ENCODE data around the gene MCFD2. TPM values are rescaled to one million over a fixed set of nuclear protein-coding genes. Genes with fewer than 3 reads are reported as not detected.

MCFD2 gene
- total RNA-seq, 2 experiments from 2014 or later = 40.5 to 42.0 TPM

DNA sequence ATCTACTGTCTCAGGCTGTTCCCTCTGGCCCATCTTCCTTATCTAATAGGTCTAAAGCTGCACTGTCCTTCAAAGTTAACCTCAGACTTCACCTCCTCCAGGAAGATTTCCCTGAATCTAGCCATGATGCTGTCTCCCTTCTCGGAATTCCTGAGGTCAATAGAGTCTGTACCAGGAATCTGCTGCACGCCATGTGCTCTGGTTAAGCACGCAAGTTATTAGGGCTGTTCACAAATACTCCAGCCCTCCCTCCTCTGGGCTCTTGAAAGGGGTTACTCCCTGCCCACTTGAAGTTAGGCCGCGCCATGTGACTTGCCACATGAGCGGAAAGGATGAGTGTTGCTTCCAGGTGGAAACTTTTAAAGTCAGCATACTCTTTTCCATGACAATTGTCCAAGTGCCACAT is 43.6 kb downstream of the MCFD2 start:
- CTCF ChIA-PET = interaction anchor here (0.7 to 1.0 kb wide), 3 partner anchors 15 to 227 kb away, joined by 3 to 4 read pairs (median 3); no protein-coding TSS in a partner anchor
- POLR2A ChIA-PET = no interaction called here
- no peak overlapping the region for H3K4me3 Mint-ChIP-seq
- H3K27ac Mint-ChIP-seq = no peak overlapping the region
- intact Hi-C loops (cut with DNase I, micrococcal nuclease) = no loop called here
- peak; percentile 22 for DNase-seq
- H3K27me3 Mint-ChIP-seq = peaks cover 9% of the 10 kb centered on the region
- H3K4me1 Mint-ChIP-seq = peaks cover 5% of the 10 kb centered on the region
- no peak for ATAC-seq
- H3K9me3 Mint-ChIP-seq (ENCODE audit: low read depth) = no peaks in the 10 kb centered on the region
- H3K36me3 Mint-ChIP-seq (ENCODE audit: low read depth) = no peaks in the 10 kb centered on the region

GRCh38 chr2:46870051-46870839 is 45.4 kb downstream of the MCFD2 start:
- Mint-ChIP-seq H3K4me1 (peaks cover 5% of the 10 kb centered on the region), H3K27me3 (peaks cover 7% of the 10 kb centered on the region), H3K4me3 (no peak overlapping the region), H3K9me3 (ENCODE audit: low read depth) (no peaks in the 10 kb centered on the region), H3K36me3 (ENCODE audit: low read depth) (no peaks in the 10 kb centered on the region), H3K27ac (no peak overlapping the region)
- no peak for ATAC-seq
- intact Hi-C loops (cut with DNase I, micrococcal nuclease) = no loop called here
- no peak for DNase-seq
- ChIA-PET CTCF (interaction anchor here (0.6 to 1.0 kb wide), 2 partner anchors 74 to 192 kb away, joined by 3 read pairs; no protein-coding TSS in a partner anchor), POLR2A (interaction anchor here (0.6 kb wide), 1 partner anchor 259 kb away, joined by 3 read pairs; no protein-coding TSS in a partner anchor)

DNA sequence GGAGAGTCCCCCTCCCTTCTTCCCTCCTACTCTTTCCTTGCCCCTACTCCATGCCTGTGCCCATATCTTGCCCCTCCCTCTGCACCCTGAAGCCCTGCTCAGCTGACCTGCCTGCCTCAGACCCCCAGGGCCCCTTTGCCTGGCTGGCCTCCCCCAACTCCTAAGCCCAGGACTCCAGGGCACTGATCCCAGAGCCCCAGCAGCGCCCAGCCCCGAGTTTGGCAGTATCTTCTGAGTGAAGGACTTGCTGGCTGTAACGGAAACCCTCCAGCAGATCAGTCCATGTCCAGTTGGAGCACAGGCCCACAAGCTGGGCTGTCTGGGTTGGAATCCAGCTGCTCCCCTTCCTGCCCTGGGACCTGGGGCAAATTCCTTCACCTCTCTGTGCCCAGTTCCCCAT is 46.0 kb downstream of the MCFD2 start:
- no peaks in the 10 kb centered on the region for H3K36me3 Mint-ChIP-seq (ENCODE audit: low read depth)
- H3K27ac Mint-ChIP-seq = no peak overlapping the region
- no peak for ATAC-seq

DNA sequence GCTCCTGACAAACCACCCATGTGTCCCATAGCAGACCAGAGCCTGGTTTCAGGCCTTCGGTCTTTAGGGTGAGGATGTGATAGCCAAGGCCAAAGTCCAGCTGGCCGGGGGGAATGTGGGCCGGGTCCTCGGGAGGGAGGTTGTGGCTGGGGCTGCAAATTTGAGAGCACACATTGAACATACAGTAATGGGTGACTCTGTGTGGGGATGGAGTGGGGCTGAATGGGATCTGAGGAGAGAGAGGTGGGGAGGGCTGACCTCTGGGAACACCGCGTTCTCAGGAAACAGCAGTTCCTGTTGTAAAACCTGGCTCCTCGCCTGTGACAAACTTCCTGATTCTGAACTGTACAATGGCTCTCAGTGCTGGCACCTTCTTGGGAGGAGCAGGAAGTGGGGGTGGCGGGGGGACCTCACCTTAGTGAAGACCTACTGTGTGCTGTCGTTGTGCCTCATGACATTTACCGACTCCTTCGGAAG is 48.8 kb downstream of the MCFD2 start:
- Mint-ChIP-seq H3K27ac (no peak overlapping the region), H3K27me3 (no peaks in the 10 kb centered on the region), H3K36me3 (ENCODE audit: low read depth) (no peaks in the 10 kb centered on the region), H3K4me1 (no peaks in the 10 kb centered on the region), H3K9me3 (ENCODE audit: low read depth) (peaks cover 9% of the 10 kb centered on the region), H3K4me3 (no peak overlapping the region)
- no peak for ATAC-seq
- DNase-seq = no peak
- intact Hi-C loops (cut with DNase I, micrococcal nuclease) = no loop called here
- POLR2A ChIA-PET = interaction anchor here (0.6 kb wide), 1 partner anchor 10 kb away, joined by 3 read pairs; no protein-coding TSS in a partner anchor
- CTCF ChIA-PET = no interaction called here

More for the DNA sequence above, 46.0 kb downstream of the MCFD2 start:
- no peak overlapping the region for H3K4me3 Mint-ChIP-seq
- peaks cover 6% of the 10 kb centered on the region for H3K9me3 Mint-ChIP-seq (ENCODE audit: low read depth)
- H3K4me1 Mint-ChIP-seq = peaks cover 5% of the 10 kb centered on the region
- CTCF ChIA-PET = interaction anchor here (1.0 kb wide), 1 partner anchor 191 kb away, joined by 3 read pairs; no protein-coding TSS in a partner anchor
- DNase-seq = no peak
- intact Hi-C loops (cut with DNase I, micrococcal nuclease) = no loop called here
- POLR2A ChIA-PET = interaction anchor here (0.6 kb wide), 1 partner anchor 258 kb away, joined by 3 read pairs; no protein-coding TSS in a partner anchor
- peaks cover 7% of the 10 kb centered on the region for H3K27me3 Mint-ChIP-seq

DNA sequence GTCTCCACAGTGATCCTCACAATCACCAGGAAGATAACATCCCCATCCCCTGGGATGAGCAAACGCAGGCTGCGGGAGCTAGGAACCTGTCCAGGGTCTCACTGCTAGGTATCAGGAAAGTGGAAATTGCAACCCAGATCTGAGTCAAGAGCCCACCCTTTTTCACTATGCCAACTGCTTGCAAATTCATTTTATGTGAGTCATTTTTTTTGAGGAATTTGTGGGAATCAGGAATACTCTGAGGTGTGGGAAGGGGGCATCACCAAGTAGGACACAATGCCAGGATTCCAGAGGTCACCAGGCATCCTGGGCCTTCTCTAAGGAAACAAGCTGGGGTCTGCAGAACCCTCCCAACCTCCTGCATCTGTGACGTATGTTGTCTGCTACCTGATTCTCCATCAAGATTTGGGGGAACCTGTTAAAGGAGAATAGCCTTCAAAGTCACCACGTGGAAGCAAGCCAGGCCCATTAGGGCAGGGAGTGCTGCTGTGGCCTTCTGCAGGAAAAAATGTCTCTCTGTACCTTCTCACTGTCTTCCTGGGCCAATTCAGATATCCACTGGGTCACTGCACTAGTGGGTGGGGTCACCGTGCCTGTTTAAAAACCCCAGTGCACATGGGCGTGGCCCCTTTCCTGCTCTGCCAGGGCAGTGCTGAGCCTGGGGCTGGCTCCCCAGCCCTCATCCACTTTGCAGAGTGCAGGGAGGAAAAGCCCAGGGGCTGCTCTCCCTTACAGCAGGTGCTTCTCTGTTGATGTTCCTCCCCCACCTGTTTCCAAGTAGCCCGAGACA is 50.2 kb downstream of the MCFD2 start:
- intact Hi-C loops (cut with DNase I, micrococcal nuclease) = no loop called here
- Mint-ChIP-seq H3K36me3 (ENCODE audit: low read depth) (no peaks in the 10 kb centered on the region), H3K4me1 (no peaks in the 10 kb centered on the region), H3K9me3 (ENCODE audit: low read depth) (peaks cover 9% of the 10 kb centered on the region), H3K4me3 (no peak overlapping the region), H3K27ac (no peak overlapping the region), H3K27me3 (no peaks in the 10 kb centered on the region)
- DNase-seq (no peak), ATAC-seq (no peak)
- ChIA-PET CTCF (no interaction called here), POLR2A (no interaction called here)

DNA sequence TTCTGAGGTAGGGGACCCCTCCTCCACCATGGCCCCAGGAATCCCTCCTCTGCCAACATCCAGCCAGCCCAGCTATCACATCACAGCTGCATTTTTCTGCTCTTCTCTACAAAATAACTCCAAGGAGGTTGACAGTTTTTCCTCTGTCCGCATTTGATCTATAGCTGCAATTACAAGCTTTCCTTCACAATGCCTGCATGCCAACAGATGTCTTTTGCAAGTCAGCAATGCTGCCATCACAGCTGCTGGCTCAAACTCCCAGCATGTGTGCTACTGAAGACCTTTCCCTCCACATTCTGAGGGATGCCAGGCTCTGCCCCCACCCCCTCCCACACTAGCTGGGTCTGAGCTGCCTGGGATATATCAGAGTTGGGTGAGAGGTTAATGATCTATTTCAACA is 51.7 kb downstream of the MCFD2 start:
- Mint-ChIP-seq H3K36me3 (ENCODE audit: low read depth) (no peaks in the 10 kb centered on the region), H3K9me3 (ENCODE audit: low read depth) (peaks cover 9% of the 10 kb centered on the region), H3K4me1 (no peaks in the 10 kb centered on the region), H3K4me3 (no peak overlapping the region), H3K27me3 (no peaks in the 10 kb centered on the region), H3K27ac (no peak overlapping the region)
- ATAC-seq = no peak
- CTCF ChIA-PET = interaction anchor here (0.6 kb wide), 1 partner anchor 246 kb away, joined by 3 read pairs; no protein-coding TSS in a partner anchor
- intact Hi-C loops (cut with DNase I, micrococcal nuclease) = no loop called here
- DNase-seq = no peak
- POLR2A ChIA-PET = no interaction called here

- no peak overlapping the region for H3K4me3 Mint-ChIP-seq
- ChIA-PET POLR2A (no interaction called here), CTCF (interaction anchor here (0.8 kb wide), 1 partner anchor 11 kb away, joined by 3 read pairs; no protein-coding TSS in a partner anchor)
- peaks cover 9% of the 10 kb centered on the region for H3K9me3 Mint-ChIP-seq (ENCODE audit: low read depth)
- intact Hi-C loops (cut with DNase I, micrococcal nuclease) = no loop called here
- no peak overlapping the region for H3K27ac Mint-ChIP-seq
- ATAC-seq (no peak), DNase-seq (no peak)
- no peaks in the 10 kb centered on the region for H3K4me1 Mint-ChIP-seq
- H3K27me3 Mint-ChIP-seq = no peaks in the 10 kb centered on the region
- no peaks in the 10 kb centered on the region for H3K36me3 Mint-ChIP-seq (ENCODE audit: low read depth)
Measured at GRCh38 chr2:46862514-46862913, 53.1 kb downstream of the MCFD2 start.

DNA sequence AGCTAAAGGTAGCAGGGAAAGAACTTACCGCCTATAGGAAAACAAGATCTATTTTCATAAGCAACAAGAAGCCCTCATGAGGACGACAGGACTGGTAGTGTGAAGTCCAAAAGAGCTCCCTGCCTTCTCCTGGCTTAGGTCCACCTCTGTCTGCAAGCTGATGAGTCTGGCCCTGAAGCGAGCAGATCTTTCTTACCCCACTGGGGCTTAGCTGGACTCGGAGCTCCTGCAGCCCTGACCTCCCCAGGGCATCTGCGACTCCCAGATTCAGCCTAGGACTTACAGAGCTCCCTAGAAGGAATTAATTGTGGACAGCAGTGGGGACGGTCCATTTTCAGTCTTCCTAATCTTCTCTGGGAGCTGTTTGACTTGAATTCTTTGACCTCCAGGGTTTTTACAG is 53.7 kb downstream of the MCFD2 start:
- no peak overlapping the region for H3K4me3 Mint-ChIP-seq
- POLR2A ChIA-PET = no interaction called here
- CTCF ChIA-PET = interaction anchor here (0.5 to 0.8 kb wide), 2 partner anchors 11 to 126 kb away, joined by 3 to 4 read pairs; no protein-coding TSS in a partner anchor
- DNase-seq (no peak), ATAC-seq (no peak)
- H3K27me3 Mint-ChIP-seq = no peaks in the 10 kb centered on the region
- intact Hi-C loops (cut with DNase I, micrococcal nuclease) = no loop called here
- H3K4me1 Mint-ChIP-seq = no peaks in the 10 kb centered on the region
- no peaks in the 10 kb centered on the region for H3K36me3 Mint-ChIP-seq (ENCODE audit: low read depth)
- peaks cover 9% of the 10 kb centered on the region for H3K9me3 Mint-ChIP-seq (ENCODE audit: low read depth)
- H3K27ac Mint-ChIP-seq = no peak overlapping the region

- ATAC-seq = no peak
- DNase-seq = no peak
- Mint-ChIP-seq H3K27ac (no peak overlapping the region), H3K4me3 (no peak overlapping the region), H3K9me3 (ENCODE audit: low read depth) (peaks cover 2% of the 10 kb centered on the region), H3K27me3 (no peaks in the 10 kb centered on the region), H3K36me3 (ENCODE audit: low read depth) (no peaks in the 10 kb centered on the region), H3K4me1 (no peaks in the 10 kb centered on the region)
- ChIA-PET POLR2A (no interaction called here), CTCF (interaction anchor here (0.6 kb wide), 1 partner anchor 788 kb away, joined by 3 read pairs; no protein-coding TSS in a partner anchor)
- intact Hi-C loops (cut with DNase I, micrococcal nuclease) = no loop called here
Measured at GRCh38 chr2:46859482-46859881, 56.1 kb downstream of the MCFD2 start.

- intact Hi-C loops (cut with DNase I, micrococcal nuclease) = no loop called here
- no peaks in the 10 kb centered on the region for H3K4me1 Mint-ChIP-seq
- DNase-seq (no peak), ATAC-seq (no peak)
- no peak overlapping the region for H3K4me3 Mint-ChIP-seq
- ChIA-PET CTCF (interaction anchor here (0.6 to 1.3 kb wide), 2 partner anchors 28 to 36 kb away, joined by 3 to 5 read pairs; no protein-coding TSS in a partner anchor), POLR2A (no interaction called here)
- H3K27ac Mint-ChIP-seq = no peak overlapping the region
- no peaks in the 10 kb centered on the region for H3K27me3 Mint-ChIP-seq
- no peaks in the 10 kb centered on the region for H3K36me3 Mint-ChIP-seq (ENCODE audit: low read depth)
- H3K9me3 Mint-ChIP-seq (ENCODE audit: low read depth) = no peaks in the 10 kb centered on the region
Measured at GRCh38 chr2:46858702-46859090, 56.9 kb downstream of the MCFD2 start.

DNA sequence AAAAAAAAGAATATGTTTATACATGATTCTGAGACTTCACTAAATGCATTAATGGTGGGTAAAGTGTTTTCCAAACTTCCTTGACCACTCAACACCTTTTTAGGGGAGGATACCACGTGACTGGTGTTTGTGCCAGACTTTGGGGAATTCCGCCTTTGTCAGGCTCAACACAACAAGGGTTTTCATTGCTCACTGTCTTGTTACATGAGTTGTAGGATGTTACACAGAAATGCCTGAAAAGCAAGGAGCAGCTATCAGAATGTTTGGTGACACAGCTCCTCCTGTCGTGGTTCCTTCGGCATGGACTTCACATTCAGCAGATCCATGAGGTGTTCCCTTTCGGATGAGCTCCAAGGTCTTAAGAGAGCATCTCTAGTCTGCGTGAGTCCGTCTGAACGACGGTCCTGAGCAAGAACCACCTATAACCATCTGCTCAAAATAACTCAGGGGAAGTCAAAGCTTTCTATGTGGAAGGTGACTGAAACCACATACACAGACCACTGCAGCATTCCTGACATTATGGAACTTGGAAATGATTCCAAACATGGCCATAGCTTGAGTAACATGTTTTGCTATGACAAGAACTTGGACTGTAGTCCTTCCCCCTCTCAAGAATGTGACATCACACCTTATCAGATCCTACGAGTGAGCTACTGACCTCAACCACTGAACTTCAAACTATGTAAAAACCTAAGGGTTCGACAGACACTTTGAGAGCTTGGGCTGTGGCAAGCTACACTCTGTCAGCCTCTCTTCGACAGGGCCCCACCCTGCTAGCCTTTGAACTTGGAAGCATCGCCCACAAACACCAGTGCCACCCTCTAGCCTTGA is 57.5 kb downstream of the MCFD2 start:
- no peak overlapping the region for H3K27ac Mint-ChIP-seq

More for the DNA sequence above, 57.5 kb downstream of the MCFD2 start:
- ATAC-seq (no peak), DNase-seq (no peak)
- ChIA-PET CTCF (interaction anchor here (0.6 to 1.3 kb wide), 2 partner anchors 28 to 36 kb away, joined by 3 to 5 read pairs; no protein-coding TSS in a partner anchor), POLR2A (no interaction called here)
- Mint-ChIP-seq H3K27me3 (no peaks in the 10 kb centered on the region), H3K4me3 (no peak overlapping the region), H3K36me3 (ENCODE audit: low read depth) (no peaks in the 10 kb centered on the region), H3K4me1 (no peaks in the 10 kb centered on the region), H3K9me3 (ENCODE audit: low read depth) (no peaks in the 10 kb centered on the region)
- intact Hi-C loops (cut with DNase I, micrococcal nuclease) = no loop called here

Measured in activated CD4-positive, alpha-beta T cell treated with anti-CD3 and anti-CD28 coated beads for 36 hours (primary cell).